RWPE1 (cell line): ENCODE data around the gene EMID1.

Experiments
- CTCF ChIA-PET: fragments of 350-600 bp; sonication (Branson Sonifier 250); formaldehyde crosslinking; extraction: SDS; loops from one replicate; lab custom pipeline; 2021; lab: Yijun Ruan, JAX
- POLR2A ChIA-PET: fragments of 400-600 bp; formaldehyde crosslinking; extraction: SDS; loops from one replicate; lab custom pipeline; 2020; ENCODE audit warnings: antibody characterized with exemption; ENCODE audit not compliant: low non-redundant PET; lab: Yijun Ruan, JAX
- DNase-seq: peaks from one replicate; pipeline ENCODE4 v3.0.0; 2012; ENCODE audit warnings: low spot score
- H3K27ac ChIP-seq: fragments of 450-650 bp; 2 replicates; pipeline ENCODE4 v1.5.1; 2017
- TF ChIP-seq, protein P1 (sequence below): fragments of 450-650 bp; conservative IDR thresholded peaks from 2 replicates; pipeline ENCODE4 v1.5.1; 2017; ENCODE audit warnings: low read depth, mild to moderate bottlenecking

EMID1 gene

DNA sequence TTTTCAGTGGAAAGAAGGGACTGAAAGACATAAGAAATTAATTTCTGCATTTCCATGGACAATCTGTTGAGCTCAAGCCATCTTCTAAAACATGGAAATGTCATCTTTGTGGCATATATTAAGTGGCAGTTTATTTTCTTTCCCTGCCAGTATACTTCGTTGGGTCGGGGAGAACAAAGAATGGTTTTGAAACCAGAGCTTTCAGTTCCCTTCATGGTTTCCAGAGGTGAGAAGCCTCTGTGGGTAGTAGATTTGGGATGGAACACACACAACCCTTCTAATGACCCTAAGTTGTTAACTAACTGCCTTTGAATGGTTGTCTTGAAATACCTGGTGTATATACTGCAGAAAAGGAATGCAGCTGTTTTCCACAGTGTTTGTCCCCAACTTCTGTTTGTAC lies 83.1 kb downstream of the EMID1 start:
- TF ChIP-seq, protein P1, sequence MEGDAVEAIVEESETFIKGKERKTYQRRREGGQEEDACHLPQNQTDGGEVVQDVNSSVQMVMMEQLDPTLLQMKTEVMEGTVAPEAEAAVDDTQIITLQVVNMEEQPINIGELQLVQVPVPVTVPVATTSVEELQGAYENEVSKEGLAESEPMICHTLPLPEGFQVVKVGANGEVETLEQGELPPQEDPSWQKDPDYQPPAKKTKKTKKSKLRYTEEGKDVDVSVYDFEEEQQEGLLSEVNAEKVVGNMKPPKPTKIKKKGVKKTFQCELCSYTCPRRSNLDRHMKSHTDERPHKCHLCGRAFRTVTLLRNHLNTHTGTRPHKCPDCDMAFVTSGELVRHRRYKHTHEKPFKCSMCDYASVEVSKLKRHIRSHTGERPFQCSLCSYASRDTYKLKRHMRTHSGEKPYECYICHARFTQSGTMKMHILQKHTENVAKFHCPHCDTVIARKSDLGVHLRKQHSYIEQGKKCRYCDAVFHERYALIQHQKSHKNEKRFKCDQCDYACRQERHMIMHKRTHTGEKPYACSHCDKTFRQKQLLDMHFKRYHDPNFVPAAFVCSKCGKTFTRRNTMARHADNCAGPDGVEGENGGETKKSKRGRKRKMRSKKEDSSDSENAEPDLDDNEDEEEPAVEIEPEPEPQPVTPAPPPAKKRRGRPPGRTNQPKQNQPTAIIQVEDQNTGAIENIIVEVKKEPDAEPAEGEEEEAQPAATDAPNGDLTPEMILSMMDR, result no peak
- POLR2A ChIA-PET, result no interaction called here
- H3K27ac ChIP-seq, result no peak overlapping the region
- CTCF ChIA-PET, result no interaction called here
- no peak for DNase-seq

DNA sequence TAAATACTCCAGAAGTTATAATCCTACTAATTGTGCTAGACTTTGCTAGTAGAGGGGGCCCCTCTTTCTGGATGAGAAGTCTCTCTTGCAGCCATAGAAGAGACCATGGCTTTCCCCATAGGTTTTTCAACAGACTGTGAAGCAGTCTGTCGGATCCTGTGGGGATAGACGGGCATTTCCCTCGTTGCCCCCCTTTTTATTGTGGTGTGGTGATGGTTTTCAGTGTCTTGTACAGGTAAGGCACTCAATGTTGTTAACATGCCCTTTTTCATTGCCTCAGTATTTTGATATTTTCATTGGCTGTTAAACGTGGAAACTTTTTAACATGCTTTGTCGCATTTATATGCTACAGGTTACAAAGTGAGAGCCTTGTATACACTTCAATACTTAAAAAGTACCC lies 84.4 kb downstream of the EMID1 start:
- CTCF ChIA-PET, result no interaction called here
- no peak for DNase-seq
- no peak overlapping the region for H3K27ac ChIP-seq

DNA sequence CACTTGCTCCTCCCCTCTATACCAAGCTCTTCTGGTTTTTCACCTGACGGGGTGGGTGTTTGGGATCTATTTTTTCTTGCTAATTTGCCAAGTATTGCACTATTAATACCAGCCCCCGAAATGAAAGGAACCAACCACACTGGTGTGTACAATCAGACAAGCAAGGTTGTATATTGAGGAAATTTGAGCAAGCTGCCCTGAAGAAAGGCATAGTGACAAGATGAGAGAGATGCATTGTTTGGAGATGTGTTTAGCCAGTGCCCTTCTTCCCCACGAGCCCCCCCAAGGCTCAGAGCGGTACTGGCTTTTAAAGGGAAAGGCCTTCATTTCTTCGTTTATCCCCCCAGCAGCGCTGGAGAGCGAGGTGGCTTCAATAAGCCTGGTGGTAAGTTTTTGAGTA lies 85.5 kb downstream of the EMID1 start:
- ChIA-PET POLR2A (no interaction called here), CTCF (no interaction called here)

More for the DNA sequence above, 84.4 kb downstream of the EMID1 start:
- POLR2A ChIA-PET, result no interaction called here
- TF ChIP-seq, protein P1, result no peak

DNA sequence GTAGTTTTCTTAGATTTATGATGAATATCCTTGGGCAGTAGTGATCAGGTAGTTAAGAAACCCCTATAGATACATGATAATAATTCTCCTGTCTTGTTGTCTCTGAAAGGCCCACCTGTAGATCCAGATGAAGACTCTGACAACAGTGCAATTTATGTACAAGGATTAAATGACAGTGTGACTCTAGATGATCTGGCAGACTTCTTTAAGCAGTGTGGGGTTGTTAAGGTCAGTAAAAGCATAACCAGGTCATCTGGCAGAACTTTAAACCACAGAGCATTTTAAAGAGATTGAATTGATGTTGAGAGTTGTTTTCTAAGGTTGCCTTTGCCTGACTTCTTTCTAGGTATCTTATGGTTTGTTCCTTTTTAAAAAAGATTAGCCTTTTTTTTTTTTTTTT lies 86.7 kb downstream of the EMID1 start:
- POLR2A ChIA-PET, result no interaction called here
- no peak overlapping the region for H3K27ac ChIP-seq
- CTCF ChIA-PET, result no interaction called here
- TF ChIP-seq, protein P1, result no peak
- no peak for DNase-seq

More for the DNA sequence above, 85.5 kb downstream of the EMID1 start:
- no peak overlapping the region for H3K27ac ChIP-seq
- DNase-seq, result no peak
- TF ChIP-seq, protein P1, result no peak

DNA sequence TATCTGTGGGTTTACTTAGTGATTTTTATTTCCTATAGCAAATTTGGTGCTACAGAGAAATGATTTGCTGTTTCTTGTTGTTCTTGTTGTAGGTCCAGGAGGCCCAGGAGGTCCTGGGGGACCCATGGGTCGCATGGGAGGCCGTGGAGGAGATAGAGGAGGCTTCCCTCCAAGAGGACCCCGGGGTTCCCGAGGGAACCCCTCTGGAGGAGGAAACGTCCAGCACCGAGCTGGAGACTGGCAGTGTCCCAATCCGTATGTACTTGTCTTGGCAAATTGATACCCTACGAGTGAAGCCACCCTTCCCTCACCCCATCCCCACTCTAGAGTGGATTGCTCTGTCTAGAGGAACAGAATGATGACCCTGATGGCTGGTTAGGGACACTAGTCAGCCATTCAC lies 92.9 kb downstream of the EMID1 start:
- no peak for DNase-seq
- ChIA-PET CTCF (interaction anchor here (0.6 kb wide), 1 partner anchor 303 kb away, joined by 3 read pairs; no protein-coding TSS in a partner anchor), POLR2A (no interaction called here)
- TF ChIP-seq, protein P1, result no peak
- peak overlapping the region; percentile 42 for H3K27ac ChIP-seq

DNA sequence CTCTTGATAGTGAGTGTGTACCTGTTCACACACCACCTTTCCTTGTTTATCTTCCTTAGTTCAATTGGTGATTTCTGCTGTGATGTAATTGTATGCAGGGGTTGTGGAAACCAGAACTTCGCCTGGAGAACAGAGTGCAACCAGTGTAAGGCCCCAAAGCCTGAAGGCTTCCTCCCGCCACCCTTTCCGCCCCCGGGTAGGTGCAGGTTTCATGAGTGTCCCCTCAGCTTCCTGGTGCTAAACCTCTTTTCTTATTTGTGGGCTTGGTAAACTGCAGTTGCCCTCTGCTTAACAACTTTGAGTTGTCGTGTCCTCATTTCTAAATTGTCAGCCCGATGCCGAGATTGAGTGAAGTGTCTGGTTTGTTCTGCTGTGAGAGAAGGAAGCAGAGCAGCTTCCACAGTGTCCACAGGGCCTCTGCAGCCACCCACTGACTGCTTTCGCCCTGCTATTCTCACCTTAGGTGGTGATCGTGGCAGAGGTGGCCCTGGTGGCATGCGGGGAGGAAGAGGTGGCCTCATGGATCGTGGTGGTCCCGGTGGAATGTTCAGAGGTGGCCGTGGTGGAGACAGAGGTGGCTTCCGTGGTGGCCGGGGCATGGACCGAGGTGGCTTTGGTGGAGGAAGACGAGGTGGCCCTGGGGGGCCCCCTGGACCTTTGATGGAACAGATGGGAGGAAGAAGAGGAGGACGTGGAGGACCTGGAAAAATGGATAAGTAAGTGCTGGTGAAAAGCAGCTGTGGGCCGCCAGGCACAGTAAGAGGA lies 93.6 kb downstream of the EMID1 start:
- CTCF ChIA-PET, result interaction anchor here (0.6 kb wide), 2 partner anchors 84 to 304 kb away, joined by 3 to 4 read pairs; no protein-coding TSS in a partner anchor
- TF ChIP-seq, protein P1, result no peak
- POLR2A ChIA-PET, result no interaction called here
- no peak for DNase-seq
- H3K27ac ChIP-seq, result peak overlapping the region; percentile 42
